ENCODE measurements around the gene CFL1.
"Not testable (repeated sequence)": the region's sequence is repeated elsewhere in the genome, so short reads cannot be mapped to it uniquely, and the experiment has no call there.

CFL1 gene

GRCh38 chr11:65856689-65857499, 1.1 kb downstream of the CFL1 start:
- peak; percentile 87 to 90 for DNase-seq

- DNase-seq: peak in 1 of 2 experiments; percentile 16
Observed at GRCh38 chr11:65855927-65856363, 2.0 kb downstream of the CFL1 start.

- peak in 1 of 2 experiments; percentile 14 for DNase-seq
Observed at GRCh38 chr11:65854852-65855837, 2.8 kb downstream of the CFL1 start.

GRCh38 chr11:65854161-65854592, 3.8 kb downstream of the CFL1 start:
- peak in 1 of 2 experiments; percentile 20 for DNase-seq

GRCh38 chr11:65853246-65853979, 4.6 kb downstream of the CFL1 start:
- peak; percentile 34 to 42 for DNase-seq

- peak; percentile 42 to 45 for DNase-seq
Observed at GRCh38 chr11:65852508-65853245, 5.3 kb downstream of the CFL1 start.

GRCh38 chr11:65851811-65852507, 6.0 kb downstream of the CFL1 start:
- peak; percentile 39 to 40 for DNase-seq

- peak; percentile 55 to 59 for DNase-seq
Observed at GRCh38 chr11:65851083-65851579, 6.8 kb downstream of the CFL1 start.

GRCh38 chr11:65850217-65851082, 7.5 kb downstream of the CFL1 start:
- DNase-seq: peak in 1 of 2 experiments; percentile 35

GRCh38 chr11:65849771-65850216, 8.2 kb downstream of the CFL1 start:
- DNase-seq: peak in 1 of 2 experiments; percentile 21

GRCh38 chr11:65849366-65849765, 8.6 kb downstream of the CFL1 start:
- DNase-seq: no peak

GRCh38 chr11:65848693-65849092, 9.3 kb downstream of the CFL1 start:
- DNase-seq: not testable (repeated sequence)

GRCh38 chr11:65847746-65848145, 10.2 kb downstream of the CFL1 start:
- DNase-seq: no peak

- no peak for DNase-seq
Observed at GRCh38 chr11:65844231-65844872, 13.6 kb downstream of the CFL1 start.

- DNase-seq: no peak
Observed at GRCh38 chr11:65843811-65844210, 14.2 kb downstream of the CFL1 start.

- no peak for DNase-seq
Observed at GRCh38 chr11:65842144-65842543, 15.8 kb downstream of the CFL1 start.

GRCh38 chr11:65834202-65834601, 23.8 kb downstream of the CFL1 start:
- DNase-seq: no peak

- DNase-seq: peak; percentile 98
Observed at GRCh38 chr11:65833297-65834030, 24.5 kb downstream of the CFL1 start, which contains the start of gene SNX32. Gene SNX32 (plus strand): TSS chr11:65833963. CDS start chr11:65834066, 103 bp downstream.

All from activated T-cell treated with anti-CD3 and anti-CD28 coated beads, Interleukin-2, amount 50 U/mL, for 48 hours (primary cell).